GM15510 (cell line): ENCODE results near the gene MGMT.

Experiments
- POLR2A ChIP-seq: IDR thresholded peaks from 3 replicates; pipeline ENCODE4 v1.6.1; 2011; ENCODE audit warnings: borderline replicate concordance; ENCODE audit not compliant: insufficient read length; ENCODE audit errors: extremely low read depth

The MGMT gene

GRCh38 chr10:129761981-129762956, 295.2 kb downstream of the MGMT start:
- TF ChIP-seq POLR2A: no peak

- TF ChIP-seq POLR2A: no peak
These were observed 297.2 kb downstream of the MGMT start for GRCh38 chr10:129764011-129764900.

GRCh38 chr10:129764901-129765663, 298.0 kb downstream of the MGMT start:
- no peak for TF ChIP-seq POLR2A

GRCh38 chr10:129765664-129766550, 298.9 kb downstream of the MGMT start:
- TF ChIP-seq POLR2A: no peak

- TF ChIP-seq POLR2A: no peak
These were observed 299.8 kb downstream of the MGMT start for GRCh38 chr10:129766611-129767550.

GRCh38 chr10:129767751-129768150, 300.7 kb downstream of the MGMT start:
- no peak for TF ChIP-seq POLR2A

- TF ChIP-seq POLR2A: no peak
These were observed 301.7 kb downstream of the MGMT start for GRCh38 chr10:129768437-129769355.

GRCh38 chr10:129769381-129770116, 302.5 kb downstream of the MGMT start:
- TF ChIP-seq POLR2A: no peak

GRCh38 chr10:129770286-129770685, 303.2 kb downstream of the MGMT start:
- no peak for TF ChIP-seq POLR2A

GRCh38 chr10:129771024-129771423, 304.0 kb downstream of the MGMT start:
- no peak for TF ChIP-seq POLR2A

- TF ChIP-seq POLR2A: no peak
These were observed 304.5 kb downstream of the MGMT start for GRCh38 chr10:129771576-129771975.
